MM.1S (cell line): ENCODE data around the gene PARP12.

Experiments
- EZH2 ChIP-seq: fragments of 300-600 bp; sonication (generic); optimal IDR thresholded peaks from 2 replicates; pipeline ENCODE3; 2017; ENCODE audit warnings: low read depth, mild to moderate bottlenecking, antibody characterized with exemption, low read length, mixed read lengths
- EZH2phosphoT487 ChIP-seq: fragments of 300-600 bp; sonication (generic); IDR thresholded peaks from 2 replicates; pipeline ENCODE4 v1.6.1; 2018; ENCODE audit warnings: antibody characterized with exemption, low read length
- TF ChIP-seq, protein P1 (sequence below): fragments of 300-600 bp; sonication (generic); IDR thresholded peaks from 2 replicates; pipeline ENCODE4 v1.5.1; 2016; ENCODE audit warnings: antibody characterized with exemption, low read length, mixed read lengths

GRCh38 chr7:140027858-140028257 lies 34.9 kb downstream of the PARP12 start:
- TF ChIP-seq, protein P1, sequence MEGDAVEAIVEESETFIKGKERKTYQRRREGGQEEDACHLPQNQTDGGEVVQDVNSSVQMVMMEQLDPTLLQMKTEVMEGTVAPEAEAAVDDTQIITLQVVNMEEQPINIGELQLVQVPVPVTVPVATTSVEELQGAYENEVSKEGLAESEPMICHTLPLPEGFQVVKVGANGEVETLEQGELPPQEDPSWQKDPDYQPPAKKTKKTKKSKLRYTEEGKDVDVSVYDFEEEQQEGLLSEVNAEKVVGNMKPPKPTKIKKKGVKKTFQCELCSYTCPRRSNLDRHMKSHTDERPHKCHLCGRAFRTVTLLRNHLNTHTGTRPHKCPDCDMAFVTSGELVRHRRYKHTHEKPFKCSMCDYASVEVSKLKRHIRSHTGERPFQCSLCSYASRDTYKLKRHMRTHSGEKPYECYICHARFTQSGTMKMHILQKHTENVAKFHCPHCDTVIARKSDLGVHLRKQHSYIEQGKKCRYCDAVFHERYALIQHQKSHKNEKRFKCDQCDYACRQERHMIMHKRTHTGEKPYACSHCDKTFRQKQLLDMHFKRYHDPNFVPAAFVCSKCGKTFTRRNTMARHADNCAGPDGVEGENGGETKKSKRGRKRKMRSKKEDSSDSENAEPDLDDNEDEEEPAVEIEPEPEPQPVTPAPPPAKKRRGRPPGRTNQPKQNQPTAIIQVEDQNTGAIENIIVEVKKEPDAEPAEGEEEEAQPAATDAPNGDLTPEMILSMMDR, result no peak
- TF ChIP-seq EZH2 (no peak), EZH2phosphoT487 (no peak)
